Loucy (cell line): ENCODE results near the gene OR2T11.

ENCODE experiments used
- H2AFZ ChIP-seq: fragments of 200-600 bp; sonication (generic); 2 replicates; pipeline ENCODE4 v1.6.0; 2016; ENCODE audit warnings: antibody characterized with exemption, mild to moderate bottlenecking, low read length, moderate library complexity
- H3F3A ChIP-seq: fragments of 200-600 bp; 2 replicates; pipeline ENCODE4 v1.6.0; 2016; ENCODE audit warnings: antibody characterized with exemption, low read depth, mild to moderate bottlenecking
- H3K27me3 ChIP-seq: fragments of 200-600 bp; sonication (generic); 2 replicates; pipeline ENCODE4 v1.6.1; 2014; ENCODE audit warnings: low read length, mild to moderate bottlenecking; ENCODE audit not compliant: insufficient read depth, poor library complexity, severe bottlenecking
- H3K36me3 ChIP-seq: fragments of 200-600 bp; sonication (generic); 2 replicates; pipeline ENCODE4 v1.6.1; 2016; ENCODE audit warnings: low read length; ENCODE audit not compliant: insufficient read depth
- H3K4me1 ChIP-seq: fragments of 200-600 bp; sonication (generic); 2 replicates; pipeline ENCODE4 v1.5.1; 2014; ENCODE audit warnings: low read length, mild to moderate bottlenecking; ENCODE audit not compliant: insufficient read depth, poor library complexity, severe bottlenecking
- H3K4me2 ChIP-seq: fragments of 200-600 bp; sonication (generic); 2 replicates; pipeline ENCODE4 v1.6.0; 2014; ENCODE audit warnings: antibody characterized with exemption, low read length, low read depth, mild to moderate bottlenecking; ENCODE audit not compliant: poor library complexity, severe bottlenecking
- H3K4me3 ChIP-seq: fragments of 200-600 bp; sonication (generic); 2 replicates; pipeline ENCODE4 v1.5.1; 2014; ENCODE audit warnings: low read length, mild to moderate bottlenecking, mixed read lengths; ENCODE audit not compliant: poor library complexity, severe bottlenecking
- H3K79me2 ChIP-seq: fragments of 200-600 bp; sonication (generic); 2 replicates; pipeline ENCODE4 v1.6.1; 2014; ENCODE audit warnings: low read length; ENCODE audit not compliant: insufficient read depth
- H3K9ac ChIP-seq: fragments of 200-600 bp; sonication (generic); 2 replicates; pipeline ENCODE4 v1.6.0; 2014; ENCODE audit warnings: mild to moderate bottlenecking, low read depth, low read length, moderate library complexity; ENCODE audit not compliant: poor library complexity, severe bottlenecking
- H3K9me2 ChIP-seq: fragments of 200-600 bp; sonication (generic); replicated peaks from 2 replicates; pipeline ENCODE4 v1.6.1; 2016; ENCODE audit warnings: low read depth, low read length, mixed read lengths
- H3K9me3 ChIP-seq: fragments of 200-600 bp; sonication (generic); 2 replicates; pipeline ENCODE4 v1.6.1; 2014; ENCODE audit warnings: mild to moderate bottlenecking, antibody characterized with exemption, low read length, low read depth; ENCODE audit not compliant: insufficient read depth
- H4K20me1 ChIP-seq: fragments of 200-600 bp; sonication (generic); 2 replicates; pipeline ENCODE4 v1.6.0; 2014; ENCODE audit warnings: antibody characterized with exemption, low read length, mild to moderate bottlenecking; ENCODE audit not compliant: insufficient read depth, poor library complexity, severe bottlenecking
- EZH2phosphoT487 ChIP-seq: fragments of 200-600 bp; IDR thresholded peaks from 2 replicates; pipeline ENCODE4 v1.6.1; 2018; ENCODE audit warnings: antibody characterized with exemption, mild to moderate bottlenecking, moderate library complexity, borderline replicate concordance
- TF ChIP-seq, protein P1 (sequence below): fragments of 200-600 bp; sonication (generic); conservative IDR thresholded peaks from 2 replicates; pipeline ENCODE4 v1.5.1; 2014; ENCODE audit warnings: mild to moderate bottlenecking, antibody characterized with exemption, low read length

OR2T11 gene

DNA sequence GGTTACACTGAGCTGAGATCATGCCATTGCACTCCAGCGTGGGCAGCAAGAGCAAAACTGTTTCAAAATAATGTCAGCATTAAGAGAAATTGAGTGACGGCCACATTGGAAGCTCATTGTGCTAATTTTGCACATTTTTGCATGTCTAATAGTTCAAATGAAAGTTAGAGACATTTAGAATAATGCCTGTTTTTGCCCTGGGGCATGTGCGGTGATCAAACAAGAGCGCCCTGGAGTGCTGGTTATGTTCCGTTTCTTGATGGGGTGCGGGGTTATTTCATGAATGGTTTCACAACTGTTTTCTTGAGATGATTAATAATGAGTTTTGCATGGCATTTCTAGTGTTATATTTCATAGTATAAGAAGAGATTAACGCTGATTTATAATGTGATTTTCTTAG, 13.1 kb downstream of the OR2T11 start:
- Histone ChIP-seq H3K9me3 (no peaks in the 10 kb centered on the region), H3F3A (no peaks in the 10 kb centered on the region), H4K20me1 (no peaks in the 10 kb centered on the region), H3K4me1 (no peaks in the 10 kb centered on the region), H3K9me2 (no peaks in the 10 kb centered on the region), H3K79me2 (no peaks in the 10 kb centered on the region), H3K27me3 (no peaks in the 10 kb centered on the region), H3K4me3 (no peak overlapping the region), H3K9ac (no peak overlapping the region), H3K4me2 (no peak overlapping the region), H3K36me3 (no peaks in the 10 kb centered on the region), H2AFZ (no peak overlapping the region)
- TF ChIP-seq, protein P1, sequence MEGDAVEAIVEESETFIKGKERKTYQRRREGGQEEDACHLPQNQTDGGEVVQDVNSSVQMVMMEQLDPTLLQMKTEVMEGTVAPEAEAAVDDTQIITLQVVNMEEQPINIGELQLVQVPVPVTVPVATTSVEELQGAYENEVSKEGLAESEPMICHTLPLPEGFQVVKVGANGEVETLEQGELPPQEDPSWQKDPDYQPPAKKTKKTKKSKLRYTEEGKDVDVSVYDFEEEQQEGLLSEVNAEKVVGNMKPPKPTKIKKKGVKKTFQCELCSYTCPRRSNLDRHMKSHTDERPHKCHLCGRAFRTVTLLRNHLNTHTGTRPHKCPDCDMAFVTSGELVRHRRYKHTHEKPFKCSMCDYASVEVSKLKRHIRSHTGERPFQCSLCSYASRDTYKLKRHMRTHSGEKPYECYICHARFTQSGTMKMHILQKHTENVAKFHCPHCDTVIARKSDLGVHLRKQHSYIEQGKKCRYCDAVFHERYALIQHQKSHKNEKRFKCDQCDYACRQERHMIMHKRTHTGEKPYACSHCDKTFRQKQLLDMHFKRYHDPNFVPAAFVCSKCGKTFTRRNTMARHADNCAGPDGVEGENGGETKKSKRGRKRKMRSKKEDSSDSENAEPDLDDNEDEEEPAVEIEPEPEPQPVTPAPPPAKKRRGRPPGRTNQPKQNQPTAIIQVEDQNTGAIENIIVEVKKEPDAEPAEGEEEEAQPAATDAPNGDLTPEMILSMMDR: no peak
- no peak for TF ChIP-seq EZH2phosphoT487

DNA sequence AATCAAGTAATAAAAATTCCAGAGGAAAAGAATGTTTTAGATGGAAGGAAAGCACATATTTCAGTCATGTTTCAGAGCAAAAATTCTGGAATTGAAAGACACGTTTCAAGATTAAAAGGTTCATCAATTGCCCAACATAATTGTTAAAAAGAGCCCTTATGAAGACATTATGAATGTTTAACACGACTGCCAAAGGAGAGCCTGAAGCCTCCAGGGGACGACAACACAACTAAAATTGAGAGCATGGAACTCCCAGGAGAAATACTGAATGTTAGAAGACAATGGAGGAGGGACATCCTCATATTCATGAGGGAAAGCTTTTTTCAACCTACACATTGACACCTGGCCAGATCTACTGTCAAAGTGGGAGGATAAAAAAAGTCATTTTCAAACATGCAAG, 16.0 kb downstream of the OR2T11 start:
- no peak for TF ChIP-seq EZH2phosphoT487
- TF ChIP-seq, protein P1: peak; percentile 70
- Histone ChIP-seq H3K9me2 (no peaks in the 10 kb centered on the region), H3K79me2 (no peaks in the 10 kb centered on the region), H3K9me3 (no peaks in the 10 kb centered on the region), H3K4me2 (no peak overlapping the region), H3K4me1 (no peaks in the 10 kb centered on the region), H3K9ac (no peak overlapping the region), H3K4me3 (no peak overlapping the region), H2AFZ (no peak overlapping the region), H3K36me3 (no peaks in the 10 kb centered on the region), H3K27me3 (no peaks in the 10 kb centered on the region), H3F3A (no peaks in the 10 kb centered on the region), H4K20me1 (no peaks in the 10 kb centered on the region)

DNA sequence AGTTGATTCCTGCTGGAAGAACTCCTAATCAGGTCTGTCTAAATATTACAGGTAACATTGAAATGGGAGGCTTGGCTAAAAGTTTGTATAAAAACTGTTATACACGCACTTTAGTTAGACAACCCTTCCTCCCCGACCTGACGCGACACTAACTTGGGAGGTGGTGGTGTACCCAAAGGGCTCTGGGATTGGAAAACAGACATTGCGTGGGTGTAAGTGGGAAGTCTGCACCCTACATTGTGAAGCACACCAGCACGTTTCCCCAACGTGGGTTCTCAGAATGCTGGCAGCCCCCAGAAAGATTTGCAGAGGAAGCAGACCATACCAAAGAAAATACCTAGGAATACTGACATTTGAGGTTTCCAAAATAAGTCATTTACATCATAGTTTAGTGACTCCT, 16.8 kb downstream of the OR2T11 start:
- H3K9ac ChIP-seq: no peak overlapping the region
- no peaks in the 10 kb centered on the region for H3K9me3 ChIP-seq
- H3K9me2 ChIP-seq: no peaks in the 10 kb centered on the region
- no peaks in the 10 kb centered on the region for H3F3A ChIP-seq
- no peak overlapping the region for H3K4me3 ChIP-seq
- H3K4me2 ChIP-seq: no peak overlapping the region
- no peak overlapping the region for H2AFZ ChIP-seq
- H4K20me1 ChIP-seq: no peaks in the 10 kb centered on the region
- TF ChIP-seq, protein P1: no peak
- no peak for TF ChIP-seq EZH2phosphoT487
- no peaks in the 10 kb centered on the region for H3K4me1 ChIP-seq
- no peaks in the 10 kb centered on the region for H3K79me2 ChIP-seq
- H3K27me3 ChIP-seq: no peaks in the 10 kb centered on the region
- H3K36me3 ChIP-seq: no peaks in the 10 kb centered on the region
